Measurements from ENCODE around the gene PLXDC1.

GRCh38 chr17:39125143-39125875, 26.1 kb downstream of the PLXDC1 start:
- TF ChIP-seq, protein P1, sequence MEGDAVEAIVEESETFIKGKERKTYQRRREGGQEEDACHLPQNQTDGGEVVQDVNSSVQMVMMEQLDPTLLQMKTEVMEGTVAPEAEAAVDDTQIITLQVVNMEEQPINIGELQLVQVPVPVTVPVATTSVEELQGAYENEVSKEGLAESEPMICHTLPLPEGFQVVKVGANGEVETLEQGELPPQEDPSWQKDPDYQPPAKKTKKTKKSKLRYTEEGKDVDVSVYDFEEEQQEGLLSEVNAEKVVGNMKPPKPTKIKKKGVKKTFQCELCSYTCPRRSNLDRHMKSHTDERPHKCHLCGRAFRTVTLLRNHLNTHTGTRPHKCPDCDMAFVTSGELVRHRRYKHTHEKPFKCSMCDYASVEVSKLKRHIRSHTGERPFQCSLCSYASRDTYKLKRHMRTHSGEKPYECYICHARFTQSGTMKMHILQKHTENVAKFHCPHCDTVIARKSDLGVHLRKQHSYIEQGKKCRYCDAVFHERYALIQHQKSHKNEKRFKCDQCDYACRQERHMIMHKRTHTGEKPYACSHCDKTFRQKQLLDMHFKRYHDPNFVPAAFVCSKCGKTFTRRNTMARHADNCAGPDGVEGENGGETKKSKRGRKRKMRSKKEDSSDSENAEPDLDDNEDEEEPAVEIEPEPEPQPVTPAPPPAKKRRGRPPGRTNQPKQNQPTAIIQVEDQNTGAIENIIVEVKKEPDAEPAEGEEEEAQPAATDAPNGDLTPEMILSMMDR (IDR thresholded peaks at IDR 0.05) = no peak
- no peak for TF ChIP-seq POLR2A (IDR thresholded peaks at IDR 0.05)

Measured in right lobe of liver (tissue), 4 donors.